SK-N-SH (cell line): ENCODE measurements around the gene PTPRG. TPM values are rescaled to one million over a fixed set of nuclear protein-coding genes. Genes with fewer than 3 reads are reported as not detected.

Experiments
- CTCF ChIA-PET: fragments of 300-600, 350-600 bp; formaldehyde crosslinking; extraction: SDS; loops from one replicate; lab custom pipeline; 2021; lab: Yijun Ruan, JAX
- POLR2A ChIA-PET: fragments of 350-600 bp; sonication (Branson Sonifier 250); formaldehyde crosslinking; extraction: SDS; loops from one replicate; lab custom pipeline; 2020; ENCODE audit warnings: antibody characterized with exemption, inconsistent platforms; lab: Yijun Ruan, JAX
- DNase-seq: peaks from one replicate; pipeline ENCODE4 v3.0.0; 2012
- H2AFZ ChIP-seq: fragments of 200-600 bp; sonication (generic); 2 replicates; pipeline ENCODE4 v1.8.1; 2016; ENCODE audit warnings: antibody characterized with exemption, mild to moderate bottlenecking, low read depth
- H3F3A ChIP-seq: fragments of 200-600 bp; sonication (generic); replicated peaks from 2 replicates; pipeline ENCODE3; 2016; ENCODE audit warnings: antibody characterized with exemption, mild to moderate bottlenecking; ENCODE audit not compliant: insufficient read depth
- H3K27ac ChIP-seq, 2 experiments: fragments of 200-500 bp in 1 of 2; fragments of 200-600 bp in 1 of 2; sonication (Bioruptor generic) in 1 of 2; sonication (generic), shearing (Covaris generic) in 1 of 2; 2 replicates each; pipeline versions ENCODE4 v1.5.1 to v1.6.1; 2014 to 2016; ENCODE audit warnings: low read depth in 2 of 2, inconsistent platforms in 1 of 2, low read length in 1 of 2, mild to moderate bottlenecking in 1 of 2, mixed read lengths in 1 of 2
- H3K27me3 ChIP-seq: fragments of 200-600 bp; sonication (generic), shearing (Covaris generic); 2 replicates; pipeline ENCODE4 v1.6.1; 2016; ENCODE audit warnings: mixed run types; ENCODE audit not compliant: insufficient read depth
- H3K36me3 ChIP-seq, 2 experiments: fragments of 200-500 bp in 1 of 2; fragments of 200-600 bp in 1 of 2; sonication (Bioruptor generic) in 1 of 2; sonication (generic) in 1 of 2; replicated peaks in 1 of 2; 2 replicates each; pipeline versions ENCODE3 to v1.5.1; 2014 to 2016; ENCODE audit warnings: low read length in 1 of 2, mild to moderate bottlenecking in 1 of 2; ENCODE audit not compliant: insufficient read depth in 2 of 2, control insufficient read depth in 1 of 2
- H3K4me1 ChIP-seq, 2 experiments: fragments of 200-500 bp in 1 of 2; fragments of 200-600 bp in 1 of 2; sonication (Bioruptor generic) in 1 of 2; sonication (generic), shearing (Covaris generic) in 1 of 2; 2 replicates each; pipeline versions ENCODE4 v1.5.1 to v1.6.1; 2014 to 2016; ENCODE audit warnings: low read depth in 1 of 2, low read length in 1 of 2, mixed run types in 1 of 2; ENCODE audit not compliant: insufficient read depth in 2 of 2, control insufficient read depth in 1 of 2
- H3K4me2 ChIP-seq: fragments of 200-600 bp; sonication (generic), shearing (Covaris generic); 2 replicates; pipeline ENCODE4 v1.6.1; 2017; ENCODE audit warnings: mixed run types
- H3K4me3 ChIP-seq, 2 experiments: fragments of 200-500 bp in 1 of 2; fragments of 200-600 bp in 1 of 2; sonication (Bioruptor generic) in 1 of 2; sonication (generic), shearing (Covaris generic) in 1 of 2; 2 replicates each; pipeline versions ENCODE4 v1.5.1 to v1.8.1; 2014 to 2016; ENCODE audit warnings: low read depth in 2 of 2, inconsistent platforms in 1 of 2, low read length in 1 of 2, mild to moderate bottlenecking in 1 of 2, mixed read lengths in 1 of 2, moderate library complexity in 1 of 2
- H3K79me2 ChIP-seq: fragments of 200-600 bp; sonication (generic); 2 replicates; pipeline ENCODE4 v1.8.1; 2017; ENCODE audit warnings: mild to moderate bottlenecking; ENCODE audit not compliant: insufficient read depth
- H3K9ac ChIP-seq: fragments of 200-600 bp; sonication (generic); 2 replicates; pipeline ENCODE4 v1.6.1; 2017; ENCODE audit warnings: mixed run types
- H3K9me2 ChIP-seq: fragments of 200-600 bp; sonication (generic); 2 replicates; pipeline ENCODE4 v1.6.1; 2017; ENCODE audit warnings: mixed run types
- H3K9me3 ChIP-seq: fragments of 200-600 bp; sonication (generic); 2 replicates; pipeline ENCODE4 v1.6.1; 2017; ENCODE audit warnings: mixed run types, mild to moderate bottlenecking, moderate library complexity
- H4K20me1 ChIP-seq: fragments of 200-600 bp; sonication (generic); 2 replicates; pipeline ENCODE4 v1.6.1; 2017; ENCODE audit warnings: mild to moderate bottlenecking, mixed run types; ENCODE audit not compliant: insufficient read depth
- CHD2 ChIP-seq: fragments of 150-350 bp; IDR thresholded peaks from 2 replicates; pipeline ENCODE4 v1.6.1; 2018; ENCODE audit warnings: low read length; ENCODE audit not compliant: partially characterized antibody
- FOXM1 ChIP-seq: IDR thresholded peaks from 2 replicates; pipeline ENCODE4 v1.4.0; 2012; ENCODE audit warnings: low read depth, mild to moderate bottlenecking
- GABPA ChIP-seq: IDR thresholded peaks from 2 replicates; pipeline ENCODE4 v1.4.0; 2012; ENCODE audit warnings: low read depth, mild to moderate bottlenecking
- JUND ChIP-seq: IDR thresholded peaks from 2 replicates; pipeline ENCODE4 v1.4.0; 2012
- NFIC ChIP-seq: IDR thresholded peaks from 2 replicates; pipeline ENCODE4 v1.4.0; 2012; ENCODE audit warnings: borderline replicate concordance
- RAD21 ChIP-seq: IDR thresholded peaks from 2 replicates; pipeline ENCODE4 v1.6.1; 2012; ENCODE audit warnings: mild to moderate bottlenecking, low read length
- RXRA ChIP-seq: IDR thresholded peaks from 2 replicates; pipeline ENCODE4 v1.4.0; 2012; ENCODE audit warnings: low read depth, mild to moderate bottlenecking, borderline replicate concordance
- SMC3 ChIP-seq: IDR thresholded peaks from 2 replicates; pipeline ENCODE4 v1.6.1; 2012; ENCODE audit warnings: low read depth, low read length, improper control_type of control experiment
- TCF12 ChIP-seq: IDR thresholded peaks from 2 replicates; pipeline ENCODE4 v1.4.0; 2012
- WGBS: methylation state at CpG from one replicate; pipeline ENCODE4 v1.1.6; 2017; ENCODE audit warnings: low lambda C conversion rate; 5-methylcytosine and 5-hydroxymethylcytosine counted together
- polyA plus RNA-seq, 3 experiments: library from polyadenylated mRNA; depleted of rRNA; stranded (reverse); fragments of >200 nt; gene quantifications; 2 replicates each; pipeline ENCODE4 v1.2.3, GENCODE V29; 2012
- TF ChIP-seq, protein P1 (sequence below): IDR thresholded peaks from 2 replicates; pipeline ENCODE4 v1.4.0; 2012; ENCODE audit warnings: low read depth, borderline replicate concordance
- TF ChIP-seq, protein P2 (sequence below): fragments of 200-600 bp; sonication (generic); IDR thresholded peaks from 2 replicates; pipeline ENCODE4 v1.6.1; 2017; ENCODE audit warnings: antibody characterized with exemption, mild to moderate bottlenecking, moderate library complexity
- TF ChIP-seq, protein P3 (sequence below): IDR thresholded peaks from 2 replicates; pipeline ENCODE4 v1.4.0; 2012; ENCODE audit warnings: low read depth, borderline replicate concordance

Gene PTPRG
- polyA plus RNA-seq, 1 of the 3 experiments (the other 2 are of a cell fraction): 14.1 TPM

DNA sequence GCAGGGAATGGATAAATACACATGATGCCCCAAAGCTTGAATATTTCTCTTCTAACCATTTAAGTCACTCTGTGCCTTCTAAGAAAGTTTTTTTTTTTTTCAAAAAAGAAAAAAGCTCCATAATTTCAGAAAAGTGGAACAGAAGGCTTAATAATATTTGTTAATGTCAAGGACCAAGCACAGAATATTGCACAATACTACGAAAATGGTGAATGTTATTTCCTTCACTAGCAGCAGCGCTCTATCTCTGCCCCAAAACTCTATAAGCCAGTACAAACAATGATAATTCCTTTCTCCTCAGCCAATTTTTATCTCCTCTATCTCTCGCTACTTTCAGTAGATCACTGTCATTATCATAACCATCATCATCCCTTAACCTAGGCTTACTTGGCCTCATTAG, 739.2 kb downstream of the PTPRG start:
- ChIA-PET CTCF (interaction anchor here (1.5 kb wide), 1 partner anchor 63 kb away, joined by 4 read pairs; no protein-coding TSS in a partner anchor), POLR2A (no interaction called here)
- no peaks in the 10 kb centered on the region for H3F3A ChIP-seq
- H3K36me3 ChIP-seq: peaks cover 0 to 7% of the 10 kb centered on the region in 2 experiments
- H4K20me1 ChIP-seq: no peaks in the 10 kb centered on the region
- no peak overlapping the region for H3K9ac ChIP-seq
- no peaks in the 10 kb centered on the region for H3K27me3 ChIP-seq
- no peak overlapping the region for H3K4me2 ChIP-seq
- WGBS: 97% methylated on average over 3 of the region's 3 CpGs
- no peak for TF ChIP-seq SMC3
- no peak for TF ChIP-seq RXRA
- no peak for TF ChIP-seq NFIC
- no peak for TF ChIP-seq JUND
- no peak overlapping the region for H2AFZ ChIP-seq
- no peak overlapping the region for H3K27ac ChIP-seq
- no peaks in the 10 kb centered on the region for H3K9me2 ChIP-seq
- H3K79me2 ChIP-seq: no peaks in the 10 kb centered on the region
- H3K9me3 ChIP-seq: no peaks in the 10 kb centered on the region
- no peak for DNase-seq
- no peaks in the 10 kb centered on the region for H3K4me1 ChIP-seq
- H3K4me3 ChIP-seq: no peak overlapping the region

DNA sequence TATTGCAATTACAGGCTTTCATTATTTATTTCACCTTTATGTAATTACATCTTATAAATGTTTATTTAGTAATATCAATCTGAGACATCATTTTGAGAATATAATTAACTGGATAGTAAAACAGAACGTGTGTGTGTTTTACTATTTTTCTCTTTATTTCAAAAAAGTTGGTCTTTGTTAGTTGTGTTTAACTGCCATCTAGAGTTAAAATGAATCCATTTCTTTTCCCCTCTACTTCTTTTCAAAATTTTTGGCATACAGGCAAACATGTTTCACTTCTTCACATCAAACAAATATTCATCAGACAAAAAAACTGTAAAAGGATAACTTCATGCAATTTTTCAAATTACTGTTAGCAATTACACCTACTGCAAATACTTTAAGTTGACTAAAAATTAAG, 750.8 kb downstream of the PTPRG start:
- Histone ChIP-seq H3K9me2 (no peaks in the 10 kb centered on the region), H3K36me3 (no peaks in the 10 kb centered on the region), H4K20me1 (no peaks in the 10 kb centered on the region), H3K9me3 (no peaks in the 10 kb centered on the region), H3K79me2 (no peaks in the 10 kb centered on the region), H3K4me2 (no peak overlapping the region), H3K27ac (no peak overlapping the region), H3K4me1 (no peaks in the 10 kb centered on the region), H3K4me3 (no peak overlapping the region), H3F3A (no peaks in the 10 kb centered on the region), H3K9ac (no peak overlapping the region), H2AFZ (no peak overlapping the region), H3K27me3 (no peaks in the 10 kb centered on the region)
- ChIA-PET POLR2A (no interaction called here), CTCF (interaction anchor here (0.9 to 2.9 kb wide), 6 partner anchors 81 to 125 kb away, joined by 4 to 29 read pairs (median 4); no protein-coding TSS in a partner anchor)
- WGBS: 67% methylated on average over 1 of the region's 1 CpG
- DNase-seq: no peak
- peak; percentile 57 for TF ChIP-seq RAD21
- TF ChIP-seq SMC3: peak; percentile 18; the same call in 1 of the 2 replicates
- TF ChIP-seq, protein P1, sequence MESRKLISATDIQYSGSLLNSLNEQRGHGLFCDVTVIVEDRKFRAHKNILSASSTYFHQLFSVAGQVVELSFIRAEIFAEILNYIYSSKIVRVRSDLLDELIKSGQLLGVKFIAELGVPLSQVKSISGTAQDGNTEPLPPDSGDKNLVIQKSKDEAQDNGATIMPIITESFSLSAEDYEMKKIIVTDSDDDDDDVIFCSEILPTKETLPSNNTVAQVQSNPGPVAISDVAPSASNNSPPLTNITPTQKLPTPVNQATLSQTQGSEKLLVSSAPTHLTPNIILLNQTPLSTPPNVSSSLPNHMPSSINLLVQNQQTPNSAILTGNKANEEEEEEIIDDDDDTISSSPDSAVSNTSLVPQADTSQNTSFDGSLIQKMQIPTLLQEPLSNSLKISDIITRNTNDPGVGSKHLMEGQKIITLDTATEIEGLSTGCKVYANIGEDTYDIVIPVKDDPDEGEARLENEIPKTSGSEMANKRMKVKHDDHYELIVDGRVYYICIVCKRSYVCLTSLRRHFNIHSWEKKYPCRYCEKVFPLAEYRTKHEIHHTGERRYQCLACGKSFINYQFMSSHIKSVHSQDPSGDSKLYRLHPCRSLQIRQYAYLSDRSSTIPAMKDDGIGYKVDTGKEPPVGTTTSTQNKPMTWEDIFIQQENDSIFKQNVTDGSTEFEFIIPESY: no peak

DNA sequence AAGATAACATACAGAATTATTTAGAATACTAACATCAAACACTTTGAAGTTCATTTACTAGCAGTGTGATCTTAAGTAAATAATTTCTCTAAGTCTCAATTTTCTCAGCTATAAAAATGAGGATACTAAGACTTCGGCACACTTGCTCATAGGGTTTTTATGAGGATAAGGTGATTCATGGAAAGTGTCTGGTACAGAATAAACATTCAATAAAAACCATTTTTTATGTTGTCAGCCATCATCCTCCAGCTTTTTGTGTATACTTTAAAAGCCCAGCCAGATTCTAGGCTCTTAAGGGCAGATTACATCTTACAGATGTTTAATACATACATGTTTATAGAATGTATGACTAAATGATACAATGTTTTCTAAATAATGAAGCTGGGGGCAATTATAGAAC, 755.2 kb downstream of the PTPRG start:
- Histone ChIP-seq H3K9me3 (no peaks in the 10 kb centered on the region), H3K4me2 (no peak overlapping the region), H3K79me2 (no peaks in the 10 kb centered on the region), H3K36me3 (peaks cover 6 to 12% of the 10 kb centered on the region in 2 experiments), H3F3A (no peaks in the 10 kb centered on the region), H3K9me2 (no peaks in the 10 kb centered on the region; the same call in 1 of the 2 replicates), H3K27me3 (no peaks in the 10 kb centered on the region), H2AFZ (no peak overlapping the region), H3K4me1 (peaks cover 0 to 10% of the 10 kb centered on the region in 2 experiments; a peak in 2 of 4 replicates), H3K9ac (no peak overlapping the region), H3K4me3 (no peak overlapping the region), H4K20me1 (no peaks in the 10 kb centered on the region), H3K27ac (no peak overlapping the region)
- WGBS: 94% methylated on average over 1 of the region's 1 CpG
- TF ChIP-seq FOXM1: no peak
- TF ChIP-seq, protein P2, sequence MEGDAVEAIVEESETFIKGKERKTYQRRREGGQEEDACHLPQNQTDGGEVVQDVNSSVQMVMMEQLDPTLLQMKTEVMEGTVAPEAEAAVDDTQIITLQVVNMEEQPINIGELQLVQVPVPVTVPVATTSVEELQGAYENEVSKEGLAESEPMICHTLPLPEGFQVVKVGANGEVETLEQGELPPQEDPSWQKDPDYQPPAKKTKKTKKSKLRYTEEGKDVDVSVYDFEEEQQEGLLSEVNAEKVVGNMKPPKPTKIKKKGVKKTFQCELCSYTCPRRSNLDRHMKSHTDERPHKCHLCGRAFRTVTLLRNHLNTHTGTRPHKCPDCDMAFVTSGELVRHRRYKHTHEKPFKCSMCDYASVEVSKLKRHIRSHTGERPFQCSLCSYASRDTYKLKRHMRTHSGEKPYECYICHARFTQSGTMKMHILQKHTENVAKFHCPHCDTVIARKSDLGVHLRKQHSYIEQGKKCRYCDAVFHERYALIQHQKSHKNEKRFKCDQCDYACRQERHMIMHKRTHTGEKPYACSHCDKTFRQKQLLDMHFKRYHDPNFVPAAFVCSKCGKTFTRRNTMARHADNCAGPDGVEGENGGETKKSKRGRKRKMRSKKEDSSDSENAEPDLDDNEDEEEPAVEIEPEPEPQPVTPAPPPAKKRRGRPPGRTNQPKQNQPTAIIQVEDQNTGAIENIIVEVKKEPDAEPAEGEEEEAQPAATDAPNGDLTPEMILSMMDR: no peak
- no peak for TF ChIP-seq TCF12
- TF ChIP-seq, protein P3, sequence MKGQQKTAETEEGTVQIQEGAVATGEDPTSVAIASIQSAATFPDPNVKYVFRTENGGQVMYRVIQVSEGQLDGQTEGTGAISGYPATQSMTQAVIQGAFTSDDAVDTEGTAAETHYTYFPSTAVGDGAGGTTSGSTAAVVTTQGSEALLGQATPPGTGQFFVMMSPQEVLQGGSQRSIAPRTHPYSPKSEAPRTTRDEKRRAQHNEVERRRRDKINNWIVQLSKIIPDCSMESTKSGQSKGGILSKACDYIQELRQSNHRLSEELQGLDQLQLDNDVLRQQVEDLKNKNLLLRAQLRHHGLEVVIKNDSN: no peak
- no peak for TF ChIP-seq RAD21
- no peak for TF ChIP-seq GABPA
- no peak for TF ChIP-seq CHD2
- ChIA-PET POLR2A (no interaction called here), CTCF (interaction anchor here (1.3 to 5.7 kb wide), 3 partner anchors 38 to 116 kb away, joined by 3 to 38 read pairs (median 4); no protein-coding TSS in a partner anchor)
- DNase-seq: no peak
